ENCODE data around the gene ZBTB2.
"Not testable (repeated sequence)": the region's sequence is repeated elsewhere in the genome, so short reads cannot be mapped to it uniquely, and the experiment has no call there.

The ZBTB2 gene

GRCh38 chr6:151402228-151402627 is 10.9 kb upstream of the ZBTB2 start:
- no peak for DNase-seq (ENCODE audit: low read depth in 2 of 2)

- no peak for DNase-seq (ENCODE audit: low read depth in 2 of 2)
Observed at GRCh38 chr6:151400473-151400872, 9.1 kb upstream of the ZBTB2 start.

GRCh38 chr6:151399679-151400078 is 8.3 kb upstream of the ZBTB2 start:
- no peak for DNase-seq (ENCODE audit: low read depth in 2 of 2)

DNA sequence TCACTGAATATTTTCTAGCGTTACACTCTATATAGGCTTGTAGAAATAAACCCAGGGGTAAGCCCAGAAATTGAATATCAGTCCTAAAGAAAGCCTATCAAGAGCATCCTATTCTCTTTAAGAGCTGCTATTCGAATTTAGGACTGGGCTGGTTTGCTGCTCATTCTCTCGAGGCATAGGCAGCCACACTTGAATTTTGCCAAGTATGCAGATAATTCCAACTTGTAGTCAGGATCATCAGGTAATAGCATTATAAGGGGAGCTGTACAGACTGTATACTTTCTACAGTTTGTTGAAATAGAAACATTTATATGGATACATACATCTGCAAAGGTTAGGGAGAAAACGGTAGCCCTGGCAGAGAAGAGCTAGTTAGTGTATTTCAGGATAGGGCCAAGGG is 2.1 kb upstream of the ZBTB2 start:
- DNase-seq (ENCODE audit: low read depth in 2 of 2) = no peak

DNA sequence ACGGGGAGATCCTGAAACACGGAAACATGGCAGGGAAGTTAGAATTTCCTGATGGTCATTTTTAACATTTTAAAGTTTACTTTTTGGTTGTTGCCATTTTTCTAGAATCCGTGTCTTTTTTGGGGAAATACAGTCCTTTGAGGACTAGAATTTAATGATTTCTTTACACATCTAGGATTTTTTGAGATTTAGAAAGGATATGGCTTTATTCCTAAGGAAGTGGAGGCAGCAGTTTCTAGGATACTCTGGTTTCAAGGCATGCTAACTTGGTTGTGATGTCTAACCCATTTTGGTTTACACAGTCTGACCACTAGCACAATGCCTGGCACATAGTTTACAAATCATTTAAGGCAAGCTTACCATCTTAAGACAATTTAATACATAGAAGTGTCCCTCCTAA is 1.1 kb upstream of the ZBTB2 start:
- no peak for DNase-seq (ENCODE audit: low read depth in 2 of 2)

GRCh38 chr6:151390851-151391470 is 398 bp downstream of the ZBTB2 start:
- DNase-seq (ENCODE audit: low read depth in 2 of 2) = peak; percentile 63 to 68

DNA sequence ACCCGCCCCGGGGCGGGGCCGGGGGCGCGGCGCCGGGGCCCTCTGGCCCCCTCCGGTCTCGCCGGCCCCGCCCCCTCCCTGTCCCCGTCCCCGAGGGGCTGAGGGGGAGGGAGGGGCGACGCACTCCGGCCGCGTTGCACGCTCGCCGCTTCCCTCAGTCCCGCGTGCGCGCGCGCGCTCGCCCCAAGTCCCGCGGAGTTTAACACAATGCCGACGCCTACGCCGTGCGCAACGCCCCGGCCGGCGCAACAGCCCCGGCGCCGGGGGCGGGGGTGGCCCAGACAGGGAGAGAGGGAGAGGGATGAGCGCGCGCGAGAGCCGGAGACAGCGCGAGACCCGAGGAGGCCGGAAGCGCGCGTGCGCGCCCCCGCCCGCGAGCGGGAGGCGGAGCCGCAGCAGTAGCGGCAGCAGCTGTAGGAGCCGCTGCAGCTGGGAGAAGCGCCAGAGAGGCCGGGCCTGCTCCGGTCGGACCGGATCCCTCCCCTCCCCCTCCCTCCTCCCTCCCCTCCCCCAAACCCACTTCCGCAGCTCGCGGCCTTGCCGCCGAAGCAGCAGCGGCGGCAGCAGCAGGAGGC is 996 bp downstream of the ZBTB2 start:
- DNase-seq (ENCODE audit: low read depth in 2 of 2) = peak; percentile 95 to 97

- DNase-seq (ENCODE audit: low read depth in 2 of 2) = no peak
Observed at GRCh38 chr6:151389618-151390275, 1.6 kb downstream of the ZBTB2 start.

- DNase-seq (ENCODE audit: low read depth in 2 of 2) = no peak
Observed at GRCh38 chr6:151388997-151389617, 2.3 kb downstream of the ZBTB2 start.

- DNase-seq (ENCODE audit: low read depth in 2 of 2) = no peak
Observed at GRCh38 chr6:151388236-151388635, 3.1 kb downstream of the ZBTB2 start.

GRCh38 chr6:151387175-151387970 is 4.0 kb downstream of the ZBTB2 start:
- DNase-seq (ENCODE audit: low read depth in 2 of 2) = no peak

GRCh38 chr6:151385177-151385576 is 6.2 kb downstream of the ZBTB2 start:
- DNase-seq (ENCODE audit: low read depth in 2 of 2) = no peak

- DNase-seq (ENCODE audit: low read depth in 2 of 2) = no peak
Observed at GRCh38 chr6:151384151-151384550, 7.2 kb downstream of the ZBTB2 start.

DNA sequence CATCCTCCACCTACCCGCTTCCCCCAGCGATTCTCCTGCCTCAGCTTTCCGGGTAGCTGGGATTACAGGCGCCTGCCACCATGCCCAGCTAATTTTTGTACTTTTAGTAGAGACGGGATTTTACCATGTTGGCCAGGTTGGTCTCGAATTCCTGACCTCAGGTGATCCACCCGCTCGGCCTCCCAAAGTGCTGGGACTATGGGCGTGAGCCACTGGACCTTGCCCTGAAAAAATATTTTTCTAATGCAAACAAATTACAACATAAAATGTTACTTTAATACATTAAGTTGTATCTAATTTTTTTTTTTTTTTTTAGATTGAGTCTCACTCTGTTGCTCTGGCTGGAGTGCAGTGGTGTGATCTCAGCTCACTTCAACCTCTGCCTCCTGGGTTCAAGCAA is 8.7 kb downstream of the ZBTB2 start:
- not testable (repeated sequence) for DNase-seq (ENCODE audit: low read depth in 2 of 2)

DNA sequence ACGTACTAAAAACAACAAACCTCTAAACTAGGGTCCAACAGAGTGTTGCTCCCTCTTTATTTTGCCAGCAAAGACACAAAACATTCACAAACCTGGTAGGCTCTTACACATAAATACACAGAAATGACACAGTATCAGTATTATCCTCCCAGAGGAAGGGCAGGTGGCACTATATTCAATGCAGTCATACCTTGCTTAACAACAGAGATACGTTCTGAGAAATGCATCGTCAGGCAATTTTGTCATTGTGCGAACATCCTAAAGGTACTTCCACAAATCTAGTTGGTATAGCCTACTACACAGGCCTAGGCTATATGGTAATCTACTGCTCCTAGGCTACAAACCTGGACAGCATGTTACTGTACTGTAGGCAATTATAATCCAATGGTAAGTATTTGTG is 9.6 kb downstream of the ZBTB2 start:
- no peak for DNase-seq (ENCODE audit: low read depth in 2 of 2)

GRCh38 chr6:151380848-151381205 is 10.5 kb downstream of the ZBTB2 start:
- no peak for DNase-seq (ENCODE audit: low read depth in 2 of 2)

GRCh38 chr6:151379933-151380847 is 11.2 kb downstream of the ZBTB2 start:
- DNase-seq (ENCODE audit: low read depth in 2 of 2) = no peak

DNA sequence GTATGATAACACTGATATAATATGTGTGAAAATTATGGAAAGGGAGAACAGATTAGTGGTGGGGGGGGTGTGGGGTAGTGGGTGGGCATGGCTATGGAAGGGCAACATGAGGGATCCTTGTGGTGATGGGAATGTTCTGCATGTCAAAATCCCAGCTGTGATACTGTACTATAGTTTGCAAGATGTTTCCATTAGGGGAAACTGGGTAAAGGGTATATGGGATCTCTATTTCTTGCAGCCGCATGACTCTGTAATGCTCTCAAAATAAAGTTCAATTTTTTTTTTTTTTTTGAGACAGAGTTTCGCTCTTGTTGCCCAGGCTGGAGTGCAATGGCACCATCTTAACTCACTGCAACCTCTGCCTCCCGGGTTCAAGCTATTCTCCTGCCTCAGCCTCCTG is 14.3 kb downstream of the ZBTB2 start:
- no peak for DNase-seq (ENCODE audit: low read depth in 2 of 2)

GRCh38 chr6:151376440-151376839 is 14.9 kb downstream of the ZBTB2 start:
- DNase-seq (ENCODE audit: low read depth in 2 of 2) = no peak

DNA sequence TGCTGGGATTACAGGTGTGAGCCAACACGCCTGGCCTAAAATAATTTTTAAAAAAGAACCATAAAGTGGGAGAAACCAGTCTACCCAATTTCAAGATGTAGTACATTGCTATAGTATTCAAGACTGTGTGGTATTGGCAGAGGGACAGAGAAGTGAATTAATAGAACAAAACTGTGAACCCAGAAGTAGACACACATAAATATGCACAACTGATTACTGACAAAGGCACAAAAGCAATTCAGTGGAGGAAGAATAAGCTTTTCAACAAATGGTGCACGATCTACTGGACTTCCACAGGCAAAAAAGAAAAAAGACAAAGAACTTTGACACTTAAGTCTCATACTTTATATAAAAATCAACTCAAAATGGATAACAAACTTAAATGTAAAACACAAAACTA is 15.5 kb downstream of the ZBTB2 start:
- no peak for DNase-seq (ENCODE audit: low read depth in 2 of 2)

DNA sequence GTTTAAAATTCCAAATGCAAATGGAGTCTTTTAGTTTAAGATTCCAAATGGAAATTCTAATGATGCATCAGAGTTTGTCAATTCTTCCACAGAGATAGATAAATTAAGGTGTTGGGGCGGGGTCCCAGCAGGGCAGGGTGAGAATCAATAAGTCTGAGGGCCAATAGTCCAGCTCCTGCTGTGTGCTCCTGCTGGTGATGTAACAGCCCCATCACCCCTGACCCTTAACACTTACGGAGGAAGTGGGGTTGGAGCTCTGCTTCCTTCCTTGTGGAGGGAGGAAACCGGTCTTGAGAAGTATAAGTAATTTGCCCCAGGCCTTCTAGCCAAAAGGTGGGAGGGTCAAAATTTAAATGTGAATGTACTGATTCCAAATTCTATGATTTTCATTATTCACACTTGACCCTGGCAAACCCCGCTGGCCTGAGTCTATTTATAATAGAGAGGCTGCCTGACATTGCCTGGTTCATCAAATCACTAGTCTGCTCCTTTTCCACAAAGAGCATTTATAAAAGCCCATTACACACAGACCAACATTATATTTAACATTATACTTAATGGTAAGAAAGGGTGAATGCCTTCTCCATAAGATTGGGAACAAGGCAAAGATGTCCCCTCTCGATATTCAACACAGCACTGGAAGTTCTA is 17.2 kb downstream of the ZBTB2 start:
- no peak for DNase-seq (ENCODE audit: low read depth in 2 of 2)

Data from activated CD8-positive, alpha-beta memory T cell treated with anti-CD3 and anti-CD28 coated beads for 4 hours (primary cell).